Tibial artery (tissue), 4 donors: ENCODE data around the gene TTC17.

Source experiments
- DNase-seq, 2 donors: peaks; one replicate each; pipeline ENCODE4 v3.0.0-alpha.2; 2019
- H3K27ac ChIP-seq, 2 donors: fragments of 200-600 bp; sonication (generic) in 1 of 2; 1 replicate in 1 of 2; 2 replicates in 1 of 2; pipeline ENCODE4 v1.5.1; 2018 to 2019; ENCODE audit warnings: mild to moderate bottlenecking in 1 of 2
- H3K27me3 ChIP-seq, 2 donors: fragments of 200-600 bp; sonication (generic) in 1 of 2; one replicate each; pipeline versions ENCODE4 v1.5.1 to v1.6.0; 2016 to 2019
- H3K36me3 ChIP-seq, 3 donors: fragments of 200-600 bp; sonication (generic) in 2 of 3; one replicate each; pipeline ENCODE4 v1.5.1; 2016 to 2019; ENCODE audit warnings: mild to moderate bottlenecking in 2 of 3
- H3K4me1 ChIP-seq, 4 donors: fragments of 200-600 bp; sonication (generic) in 2 of 4; 1 replicate in 3 of 4; 2 replicates in 1 of 4; pipeline ENCODE4 v1.5.1; 2016 to 2019
- H3K4me3 ChIP-seq, 2 donors: fragments of 200-600 bp; sonication (generic) in 1 of 2; 1 replicate in 1 of 2; 2 replicates in 1 of 2; pipeline ENCODE4 v1.5.1; 2018 to 2019; ENCODE audit warnings: mild to moderate bottlenecking in 2 of 2
- H3K9me3 ChIP-seq, 3 donors: fragments of 200-600 bp; sonication (generic) in 1 of 3; one replicate each; pipeline ENCODE4 v1.5.1; 2016 to 2019
- intact Hi-C: fragments of 100-400 bp; cut with DNase I; formaldehyde crosslinking; loops from one replicate; pipeline ENCODE4 v1.15.0; 2023; ENCODE audit warnings: low total_unique reads
- TF ChIP-seq, protein P1 (sequence below), 2 experiments: fragments of 200-600 bp in 1 of 2; fragments of 450-650 bp in 1 of 2; IDR thresholded peaks; one replicate each; pipeline ENCODE4 v1.5.1; 2017 to 2019; ENCODE audit warnings: antibody characterized with exemption in 2 of 2, mild to moderate bottlenecking in 1 of 2, moderate library complexity in 1 of 2

The TTC17 gene

DNA sequence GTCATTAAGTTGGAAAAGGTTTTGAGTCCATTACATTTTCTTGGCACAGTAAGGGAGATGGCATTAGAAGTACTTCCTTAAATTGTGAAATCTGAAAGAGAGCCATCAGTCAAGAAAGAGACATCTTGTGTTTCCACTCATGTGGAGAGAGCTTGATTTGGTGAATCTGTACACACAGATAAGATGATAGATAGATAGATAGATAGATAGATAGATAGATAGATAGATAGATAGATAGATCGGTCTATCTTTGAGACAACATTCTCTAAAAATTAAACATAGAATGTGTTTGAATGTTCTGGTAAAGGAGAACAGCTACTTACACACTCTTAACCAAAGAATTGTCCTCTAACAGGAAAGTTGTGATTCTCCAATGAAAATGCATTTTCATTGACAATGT, 76.2 kb downstream of the TTC17 start:
- intact Hi-C loops, result no loop called here
- Histone ChIP-seq H3K36me3 (peaks cover 35 to 62% (median 62%) of the 10 kb centered on the region in 3 donors), H3K9me3 (no peaks in the 10 kb centered on the region), H3K4me1 (no peaks in the 10 kb centered on the region), H3K27me3 (no peaks in the 10 kb centered on the region), H3K4me3 (no peak overlapping the region), H3K27ac (no peak overlapping the region)
- DNase-seq, result no peak
- TF ChIP-seq, protein P1, sequence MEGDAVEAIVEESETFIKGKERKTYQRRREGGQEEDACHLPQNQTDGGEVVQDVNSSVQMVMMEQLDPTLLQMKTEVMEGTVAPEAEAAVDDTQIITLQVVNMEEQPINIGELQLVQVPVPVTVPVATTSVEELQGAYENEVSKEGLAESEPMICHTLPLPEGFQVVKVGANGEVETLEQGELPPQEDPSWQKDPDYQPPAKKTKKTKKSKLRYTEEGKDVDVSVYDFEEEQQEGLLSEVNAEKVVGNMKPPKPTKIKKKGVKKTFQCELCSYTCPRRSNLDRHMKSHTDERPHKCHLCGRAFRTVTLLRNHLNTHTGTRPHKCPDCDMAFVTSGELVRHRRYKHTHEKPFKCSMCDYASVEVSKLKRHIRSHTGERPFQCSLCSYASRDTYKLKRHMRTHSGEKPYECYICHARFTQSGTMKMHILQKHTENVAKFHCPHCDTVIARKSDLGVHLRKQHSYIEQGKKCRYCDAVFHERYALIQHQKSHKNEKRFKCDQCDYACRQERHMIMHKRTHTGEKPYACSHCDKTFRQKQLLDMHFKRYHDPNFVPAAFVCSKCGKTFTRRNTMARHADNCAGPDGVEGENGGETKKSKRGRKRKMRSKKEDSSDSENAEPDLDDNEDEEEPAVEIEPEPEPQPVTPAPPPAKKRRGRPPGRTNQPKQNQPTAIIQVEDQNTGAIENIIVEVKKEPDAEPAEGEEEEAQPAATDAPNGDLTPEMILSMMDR (IDR thresholded peaks at IDR 0.05), result no peak

DNA sequence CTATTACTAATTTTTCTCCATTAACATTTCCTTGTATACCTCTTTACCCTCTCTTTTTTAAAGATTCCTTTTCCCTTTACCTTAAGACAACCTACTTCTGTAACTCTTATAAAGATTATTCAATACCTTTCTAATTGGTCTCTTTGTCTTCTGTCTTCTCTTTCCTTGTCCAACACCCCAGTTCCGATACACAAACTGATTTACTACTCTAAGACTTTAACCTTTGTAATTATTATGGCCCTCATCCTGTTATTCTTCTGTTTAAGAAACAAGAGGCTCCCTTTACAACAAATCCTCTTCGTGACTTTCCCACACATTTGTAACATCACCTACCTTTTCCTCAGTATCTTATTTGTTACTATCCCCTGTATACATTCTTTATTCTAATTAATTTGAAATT, 81.8 kb downstream of the TTC17 start:
- DNase-seq, result no peak
- peaks cover 83 to 92% (median 87%) of the 10 kb centered on the region in 3 donors for H3K36me3 ChIP-seq
- TF ChIP-seq, protein P1 (IDR thresholded peaks at IDR 0.05), result no peak
- intact Hi-C loops, result no loop called here
- no peak overlapping the region for H3K4me3 ChIP-seq
- no peaks in the 10 kb centered on the region for H3K9me3 ChIP-seq
- no peaks in the 10 kb centered on the region for H3K27me3 ChIP-seq
- H3K4me1 ChIP-seq, result no peaks in the 10 kb centered on the region
- no peak overlapping the region for H3K27ac ChIP-seq

DNA sequence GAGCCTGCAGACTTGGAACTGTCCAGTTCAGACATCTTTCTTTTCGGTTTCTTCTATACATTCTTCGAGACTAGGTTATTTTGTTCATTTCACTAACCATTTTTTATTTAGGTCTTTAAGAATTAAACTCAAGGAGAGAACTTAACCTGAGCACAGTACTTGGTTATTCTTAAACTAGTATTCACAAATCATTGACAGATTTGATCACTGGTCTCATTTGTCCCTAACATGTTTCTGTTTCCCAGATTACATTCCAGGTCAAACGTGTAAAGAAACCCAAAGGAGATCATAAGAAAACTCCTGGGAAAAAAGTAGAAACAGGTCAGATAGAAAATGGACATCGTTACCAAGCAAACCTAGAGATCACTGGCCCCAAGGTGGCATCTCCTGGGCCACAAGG, 85.1 kb downstream of the TTC17 start:
- Histone ChIP-seq H3K27ac (no peak overlapping the region), H3K27me3 (no peaks in the 10 kb centered on the region), H3K4me3 (no peak overlapping the region), H3K4me1 (no peaks in the 10 kb centered on the region), H3K36me3 (peaks cover 84 to 93% (median 90%) of the 10 kb centered on the region in 3 donors), H3K9me3 (no peaks in the 10 kb centered on the region)
- intact Hi-C loops, result no loop called here
- no peak for DNase-seq
- TF ChIP-seq, protein P1 (IDR thresholded peaks at IDR 0.05), result no peak

DNA sequence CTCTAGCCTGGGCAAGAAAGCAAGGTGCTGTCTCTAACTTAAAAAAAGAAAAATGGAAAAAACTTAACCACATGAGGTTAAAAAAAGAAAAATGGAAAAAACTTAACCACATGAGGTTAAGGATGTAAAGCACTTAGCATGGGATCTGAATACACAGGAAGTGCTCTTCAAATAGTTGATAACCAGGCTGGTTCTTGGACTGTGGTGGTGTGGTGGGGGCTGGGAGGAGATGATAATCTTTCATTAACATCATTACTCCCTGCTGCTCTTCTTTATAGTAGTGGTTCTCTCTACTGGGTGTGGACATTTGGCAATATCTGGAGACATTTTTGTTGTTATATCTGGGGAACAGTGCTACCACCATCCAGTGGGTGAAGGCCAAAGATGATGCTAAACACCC, 88.4 kb downstream of the TTC17 start:
- TF ChIP-seq, protein P1 (IDR thresholded peaks at IDR 0.05), result no peak
- peaks cover 93 to 100% (median 99%) of the 10 kb centered on the region in 3 donors for H3K36me3 ChIP-seq
- intact Hi-C loops, result no loop called here
- H3K27me3 ChIP-seq, result no peaks in the 10 kb centered on the region
- H3K4me3 ChIP-seq, result no peak overlapping the region
- no peaks in the 10 kb centered on the region for H3K9me3 ChIP-seq
- no peak for DNase-seq
- no peaks in the 10 kb centered on the region for H3K4me1 ChIP-seq
- no peak overlapping the region for H3K27ac ChIP-seq

DNA sequence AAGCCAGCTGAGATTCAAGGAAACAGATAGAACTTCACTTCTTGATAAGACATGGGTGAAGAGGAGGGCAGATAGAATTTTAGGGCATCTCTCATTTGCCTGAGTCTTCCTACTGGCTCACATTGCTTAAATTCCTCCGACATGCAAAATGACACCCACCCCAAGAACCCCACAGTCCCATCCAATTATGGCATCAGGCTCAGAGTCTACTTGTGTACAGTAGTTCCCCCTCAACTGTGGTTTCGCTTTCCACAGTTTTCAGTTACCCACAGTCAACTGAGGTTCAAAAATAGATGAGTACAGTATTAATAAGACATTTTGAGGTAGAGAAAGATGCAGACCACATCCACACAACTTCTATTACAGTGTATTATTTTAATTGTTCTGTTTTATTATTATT, 99.8 kb downstream of the TTC17 start:
- TF ChIP-seq, protein P1 (IDR thresholded peaks at IDR 0.05), result no peak
- Histone ChIP-seq H3K27me3 (no peaks in the 10 kb centered on the region), H3K36me3 (peaks cover 78 to 83% (median 83%) of the 10 kb centered on the region in 3 donors)

DNA sequence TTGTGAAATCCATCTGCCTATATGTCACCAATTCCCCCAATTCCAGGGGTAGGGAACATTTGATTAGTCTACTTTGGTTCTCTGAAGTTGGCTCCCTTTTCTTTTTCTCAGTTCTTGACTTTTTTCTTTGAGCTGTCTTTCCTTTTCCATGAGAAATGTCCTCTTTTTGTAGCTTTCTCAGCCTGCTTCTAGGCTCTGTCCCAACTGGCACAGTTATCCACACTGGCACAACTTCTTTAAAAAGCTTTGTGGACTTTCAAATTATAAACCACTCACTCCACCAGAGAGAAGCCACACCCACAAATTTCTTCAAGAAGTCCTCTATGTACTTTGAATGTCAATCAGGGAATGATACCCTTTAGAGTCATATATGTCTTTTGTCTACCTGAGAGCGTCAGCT, 100.5 kb downstream of the TTC17 start:
- Histone ChIP-seq H3K27ac (no peak overlapping the region), H3K4me3 (no peak overlapping the region), H3K27me3 (no peaks in the 10 kb centered on the region), H3K4me1 (no peaks in the 10 kb centered on the region), H3K9me3 (peaks cover 0 to 4% (median 0%) of the 10 kb centered on the region in 3 donors), H3K36me3 (peaks cover 76 to 85% (median 77%) of the 10 kb centered on the region in 3 donors)
- TF ChIP-seq, protein P1 (IDR thresholded peaks at IDR 0.05), result no peak
- DNase-seq, result no peak
- intact Hi-C loops, result no loop called here

More for the DNA sequence above, 99.8 kb downstream of the TTC17 start:
- H3K4me3 ChIP-seq, result no peak overlapping the region
- H3K4me1 ChIP-seq, result no peaks in the 10 kb centered on the region
- DNase-seq, result no peak
- no peak overlapping the region for H3K27ac ChIP-seq
- intact Hi-C loops, result no loop called here
- H3K9me3 ChIP-seq, result no peaks in the 10 kb centered on the region
